ENCODE measurements around the gene LGALS8.
A peak's percentile ranks its signal among the peaks of the same experiment; 100 is the strongest.

The LGALS8 gene

GRCh38 chr1:236536540-236536939 is 12.8 kb downstream of the LGALS8 start:
- Histone ChIP-seq H3K4me3 (replicated peaks; ENCODE audit: insufficient read depth, low read length) (no peak overlapping the region), H3K27ac (replicated peaks) (peak overlapping the region; percentile 24), H3K27me3 (ENCODE audit: insufficient read depth, poor library complexity, severe bottlenecking) (no peaks in the 10 kb centered on the region)
- DNase-seq (ENCODE audit: low read depth in 1 of 2, low spot score in 1 of 2): peak in 1 of 2 experiments; percentile 10
- TF ChIP-seq REST (IDR thresholded peaks at IDR 0.05; ENCODE audit: insufficient replicate concordance, low read depth): no peak
- no peak for TF ChIP-seq POLR2AphosphoS5 (IDR thresholded peaks at IDR 0.05; ENCODE audit: low read depth)
- no peak for TF ChIP-seq CTCF (IDR thresholded peaks at IDR 0.05; ENCODE audit: insufficient read depth, low read length)

- TF ChIP-seq SPI1 (IDR thresholded peaks at IDR 0.05; ENCODE audit: borderline replicate concordance, low read depth) (no peak), GABPA (IDR thresholded peaks at IDR 0.05; ENCODE audit: low read depth) (no peak), POLR2AphosphoS5 (IDR thresholded peaks at IDR 0.05; ENCODE audit: low read depth) (no peak), REST (IDR thresholded peaks at IDR 0.05; ENCODE audit: insufficient replicate concordance, low read depth) (no peak), CTCF (IDR thresholded peaks at IDR 0.05; ENCODE audit: insufficient read depth, low read length) (no peak)
- Histone ChIP-seq H3K4me3 (replicated peaks; ENCODE audit: insufficient read depth, low read length) (no peak overlapping the region), H3K27me3 (ENCODE audit: insufficient read depth, poor library complexity, severe bottlenecking) (no peaks in the 10 kb centered on the region), H3K27ac (replicated peaks) (no peak overlapping the region)
- DNase-seq (ENCODE audit: low read depth in 1 of 2, low spot score in 1 of 2): no peak
These were observed 17.2 kb downstream of the LGALS8 start for GRCh38 chr1:236540813-236541465.

- H3K4me3 ChIP-seq (replicated peaks; ENCODE audit: insufficient read depth, low read length): no peak overlapping the region
- no peak for TF ChIP-seq GABPA (IDR thresholded peaks at IDR 0.05; ENCODE audit: low read depth)
- no peak for TF ChIP-seq POLR2AphosphoS5 (IDR thresholded peaks at IDR 0.05; ENCODE audit: low read depth)
- TF ChIP-seq SPI1 (IDR thresholded peaks at IDR 0.05; ENCODE audit: borderline replicate concordance, low read depth): no peak
- TF ChIP-seq REST (IDR thresholded peaks at IDR 0.05; ENCODE audit: insufficient replicate concordance, low read depth): no peak
- no peak for TF ChIP-seq CTCF (IDR thresholded peaks at IDR 0.05; ENCODE audit: insufficient read depth, low read length)
- DNase-seq (ENCODE audit: low read depth in 1 of 2, low spot score in 1 of 2): no peak
- H3K27ac ChIP-seq (replicated peaks): no peak overlapping the region
- H3K27me3 ChIP-seq (ENCODE audit: insufficient read depth, poor library complexity, severe bottlenecking): no peaks in the 10 kb centered on the region
These were observed 17.9 kb downstream of the LGALS8 start for GRCh38 chr1:236541710-236542109.

Measured in HL-60 (cell line).